GM08714 (cell line): ENCODE data around the gene PTF1A.

Source experiments
- H3K4me3 ChIP-seq: fragments of 200-500 bp; sonication (Bioruptor generic); 2 replicates; pipeline ENCODE4 v1.5.1; 2014; ENCODE audit warnings: mild to moderate bottlenecking, low read length, inconsistent platforms
- ZNF274 ChIP-seq: IDR thresholded peaks from 2 replicates; pipeline ENCODE4 v1.6.1; 2012; ENCODE audit warnings: mild to moderate bottlenecking, low read depth, low read length

Gene PTF1A

GRCh38 chr10:23191764-23192711, at the start of gene PTF1A:
Gene PTF1A, plus strand, starts transcription at chr10:23192312. Its CDS starts 219 bp downstream, at chr10:23192531.
- no peak within 1 kb of the TSS for H3K4me3 ChIP-seq
- no peak for TF ChIP-seq ZNF274

DNA sequence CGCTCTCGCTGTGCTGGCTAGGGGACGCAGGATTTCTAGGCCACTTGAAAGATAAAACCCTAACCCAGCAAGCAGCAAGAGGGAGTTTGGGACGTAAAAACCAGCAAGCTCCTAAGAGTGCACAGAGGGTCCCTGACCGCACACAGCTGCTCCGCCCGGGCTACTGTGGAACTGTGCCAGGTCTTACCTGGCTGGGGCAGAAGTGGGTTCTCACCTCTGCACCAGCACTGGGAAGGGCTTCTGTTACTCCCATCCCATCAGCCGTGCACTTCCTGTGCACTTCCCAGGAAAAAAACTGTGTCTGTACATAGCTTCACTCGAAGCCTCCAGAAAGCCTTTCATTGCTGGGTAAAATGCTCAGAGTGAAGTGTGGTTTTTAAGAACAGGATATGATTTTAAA, 45.9 kb upstream of the PTF1A start:
- no peak for TF ChIP-seq ZNF274
- H3K4me3 ChIP-seq: no peak overlapping the region

- H3K4me3 ChIP-seq: no peak overlapping the region
- no peak for TF ChIP-seq ZNF274
Observed at GRCh38 chr10:23147035-23147434, 45.1 kb upstream of the PTF1A start.

DNA sequence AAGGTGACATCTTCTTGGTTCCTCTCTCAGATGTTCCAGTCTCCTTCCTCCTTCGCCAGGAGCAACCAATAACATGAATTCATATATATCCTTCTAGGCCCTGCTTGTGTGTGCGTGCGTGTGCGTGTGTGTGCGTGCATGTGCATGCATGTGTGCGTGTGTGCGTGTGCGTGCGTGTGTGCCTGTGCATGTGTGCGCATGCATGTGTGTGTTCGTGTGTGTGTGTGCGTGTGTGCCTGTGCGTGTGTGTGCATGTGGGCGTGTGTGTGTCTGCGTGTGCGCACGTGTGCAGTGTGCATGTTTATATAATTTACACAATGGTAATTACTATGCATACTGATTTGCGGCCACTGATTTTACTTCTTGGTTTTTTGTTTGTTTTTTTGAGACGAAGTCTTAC, 43.9 kb upstream of the PTF1A start:
- TF ChIP-seq ZNF274: no peak
- H3K4me3 ChIP-seq: no peak overlapping the region

DNA sequence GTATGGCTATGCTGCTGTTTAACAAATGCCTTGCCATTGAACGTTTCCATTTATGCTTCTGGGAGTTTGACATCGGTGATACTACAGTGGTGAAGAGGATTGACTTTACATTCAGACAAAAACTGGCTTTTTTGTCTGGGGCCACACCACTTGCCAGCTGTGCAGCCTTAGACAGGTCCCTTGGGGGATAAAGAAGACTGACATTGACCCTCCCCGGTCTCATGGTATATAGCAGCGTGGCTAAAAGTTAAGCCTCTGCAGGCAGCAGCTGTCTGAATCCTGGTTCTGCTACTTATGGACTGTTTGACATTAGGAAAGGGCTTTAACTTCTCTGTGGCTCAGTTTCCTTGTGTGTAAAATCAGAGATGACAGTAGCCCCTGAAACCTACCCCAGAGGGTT, 42.0 kb upstream of the PTF1A start:
- no peak for TF ChIP-seq ZNF274

DNA sequence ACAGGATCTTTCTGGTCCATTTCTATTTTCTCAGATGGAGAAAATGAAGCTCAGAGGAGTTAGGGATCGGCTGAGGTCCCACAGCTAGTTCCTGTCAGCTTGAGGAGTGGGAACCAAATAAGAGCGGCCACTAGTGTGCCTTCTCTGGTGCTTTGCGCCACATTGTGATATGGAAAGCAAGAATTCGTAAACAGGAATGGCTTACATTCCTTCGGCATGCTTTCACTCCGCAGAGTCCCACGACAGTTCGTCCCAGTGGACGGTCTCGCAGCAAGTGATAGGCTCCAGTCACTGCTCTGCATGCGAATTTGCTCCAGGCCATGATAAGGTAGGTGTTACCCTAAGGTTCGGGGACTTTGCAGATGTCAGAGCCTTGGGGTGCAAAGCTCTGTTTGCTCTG, 41.5 kb upstream of the PTF1A start:
- H3K4me3 ChIP-seq: no peak overlapping the region
- TF ChIP-seq ZNF274: no peak

More for the DNA sequence above, 42.0 kb upstream of the PTF1A start:
- H3K4me3 ChIP-seq: no peak overlapping the region

- TF ChIP-seq ZNF274: no peak
- H3K4me3 ChIP-seq: no peak overlapping the region
Observed at GRCh38 chr10:23151071-23151470, 41.0 kb upstream of the PTF1A start.

DNA sequence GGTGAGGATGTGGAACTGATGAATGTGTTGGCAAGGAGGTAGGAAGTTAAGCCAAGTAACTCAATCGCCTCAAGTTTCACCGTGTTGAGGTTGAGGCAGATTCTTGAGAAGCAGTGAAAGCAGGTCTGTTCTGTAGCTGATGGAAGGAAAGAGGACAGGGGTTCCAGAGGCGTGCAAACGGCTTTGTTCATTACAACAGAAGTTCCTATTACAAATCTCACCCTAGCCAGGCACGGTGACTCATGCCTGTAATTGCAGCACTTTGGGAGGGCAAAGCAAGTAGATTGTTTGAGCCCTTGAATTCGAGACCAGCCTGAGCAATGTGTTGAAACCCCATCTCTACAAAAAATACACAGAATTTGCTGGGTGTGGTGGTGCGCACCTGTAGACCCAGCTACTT, 36.9 kb upstream of the PTF1A start:
- no peak for TF ChIP-seq ZNF274
- no peak overlapping the region for H3K4me3 ChIP-seq

- no peak for TF ChIP-seq ZNF274
Observed at GRCh38 chr10:23156447-23157150, 35.5 kb upstream of the PTF1A start.

GRCh38 chr10:23157239-23157681, 34.9 kb upstream of the PTF1A start:
- no peak for TF ChIP-seq ZNF274
- no peak overlapping the region for H3K4me3 ChIP-seq

More at GRCh38 chr10:23156447-23157150, 35.5 kb upstream of the PTF1A start:
- no peak overlapping the region for H3K4me3 ChIP-seq

DNA sequence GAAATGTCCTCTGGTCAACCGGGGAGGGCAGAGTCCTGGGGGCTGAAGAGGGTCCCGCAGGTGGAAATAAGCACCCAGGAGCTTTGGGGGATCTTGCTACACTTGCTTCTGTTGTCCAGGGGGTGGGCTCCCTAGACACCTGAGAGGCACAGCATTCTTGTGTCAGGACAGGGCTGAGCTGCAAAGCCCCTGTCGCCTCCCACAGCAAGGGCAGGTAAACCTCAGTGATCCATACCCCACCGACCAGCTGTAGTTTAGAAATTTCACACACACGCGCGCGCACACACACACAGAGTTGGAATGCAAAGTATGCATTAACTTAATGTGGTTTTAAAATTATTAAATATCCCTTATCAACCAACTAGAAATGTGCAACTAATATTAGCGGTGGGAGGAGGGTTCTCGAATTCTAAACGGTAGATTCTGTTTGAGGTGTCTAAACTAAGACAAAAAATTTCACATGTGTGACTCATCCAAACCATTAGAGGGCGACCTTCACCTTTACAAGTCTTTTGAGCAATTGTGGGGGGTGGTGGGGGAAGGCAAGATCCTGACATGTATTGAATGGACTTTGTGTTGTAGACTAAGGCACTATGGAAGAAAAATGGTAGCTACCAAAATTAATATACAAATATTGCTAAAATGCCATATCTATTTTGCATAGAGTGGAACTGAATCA, 34.3 kb upstream of the PTF1A start:
- no peak for TF ChIP-seq ZNF274
- H3K4me3 ChIP-seq: no peak overlapping the region

GRCh38 chr10:23158370-23158769, 33.7 kb upstream of the PTF1A start:
- no peak overlapping the region for H3K4me3 ChIP-seq
- no peak for TF ChIP-seq ZNF274

- H3K4me3 ChIP-seq: no peak overlapping the region
- no peak for TF ChIP-seq ZNF274
Observed at GRCh38 chr10:23171232-23171876, 20.8 kb upstream of the PTF1A start.
